ENCODE data around the gene UMAD1.

- TF ChIP-seq GATA3 (IDR thresholded peaks at IDR 0.05; ENCODE audit: low read depth, low read length) (no peak), GATA2 (IDR thresholded peaks at IDR 0.05; ENCODE audit: low read depth, low read length) (no peak)
Measured at GRCh38 chr7:7681191-7681935, 40.8 kb downstream of the UMAD1 start.

Data from SH-SY5Y (cell line).